ENCODE results near the gene GATA5.

Gene GATA5

GRCh38 chr20:62487118-62487517 is 11.3 kb upstream of the GATA5 start:
- no peak for DNase-seq

- no peak for DNase-seq
Measured at GRCh38 chr20:62486484-62486883, 10.7 kb upstream of the GATA5 start.

- no peak for DNase-seq
Measured at GRCh38 chr20:62485701-62486089, 9.9 kb upstream of the GATA5 start.

- DNase-seq, result no peak
Measured at GRCh38 chr20:62485062-62485700, 9.4 kb upstream of the GATA5 start.

GRCh38 chr20:62484478-62484877 is 8.7 kb upstream of the GATA5 start:
- DNase-seq, result no peak

- no peak for DNase-seq
Measured at GRCh38 chr20:62483613-62484458, 8.0 kb upstream of the GATA5 start.

- DNase-seq, result no peak
Measured at GRCh38 chr20:62482974-62483373, 7.2 kb upstream of the GATA5 start.

- DNase-seq, result no peak
Measured at GRCh38 chr20:62482146-62482809, 6.5 kb upstream of the GATA5 start.

- DNase-seq, result no peak
Measured at GRCh38 chr20:62481425-62482145, 5.8 kb upstream of the GATA5 start.

- DNase-seq, result no peak
Measured at GRCh38 chr20:62480318-62480717, 4.5 kb upstream of the GATA5 start.

GRCh38 chr20:62479656-62480055 is 3.9 kb upstream of the GATA5 start:
- DNase-seq, result no peak

GRCh38 chr20:62479156-62479555 is 3.4 kb upstream of the GATA5 start:
- DNase-seq, result no peak

GRCh38 chr20:62477669-62478455 is 2.1 kb upstream of the GATA5 start:
- DNase-seq, result no peak

GRCh38 chr20:62476056-62476838 is 452 bp upstream of the GATA5 start:
- no peak for DNase-seq

GRCh38 chr20:62475027-62475771 is 596 bp downstream of the GATA5 start:
- DNase-seq, result no peak

- DNase-seq, result no peak
Measured at GRCh38 chr20:62474604-62475026, 1.2 kb downstream of the GATA5 start.

- no peak for DNase-seq
Measured at GRCh38 chr20:62473717-62474603, 1.8 kb downstream of the GATA5 start.

GRCh38 chr20:62472941-62473585 is 2.7 kb downstream of the GATA5 start:
- DNase-seq, result no peak
